Nephron (organoid): ENCODE data around the gene FLVCR2.

Source experiments
- H3K27ac Mint-ChIP-seq, 3 experiments: 2 replicates each; pipeline ENCODE4 v1.8.0; 2020; ENCODE audit warnings: mixed read lengths in 3 of 3, mild to moderate bottlenecking in 2 of 3, moderate library complexity in 1 of 3
- H3K27me3 Mint-ChIP-seq: 2 replicates; pipeline ENCODE4 v1.8.0; 2021; ENCODE audit warnings: low read depth, mild to moderate bottlenecking, moderate library complexity, mixed read lengths
- H3K36me3 Mint-ChIP-seq: 2 replicates; pipeline ENCODE4 v1.8.0; 2020; ENCODE audit warnings: low read depth, mixed read lengths
- H3K4me1 Mint-ChIP-seq: 2 replicates; pipeline ENCODE4 v1.8.0; 2020; ENCODE audit warnings: mixed read lengths
- H3K4me3 Mint-ChIP-seq, 3 experiments: 2 replicates each; pipeline ENCODE4 v1.8.0; 2020; ENCODE audit warnings: mild to moderate bottlenecking in 3 of 3, mixed read lengths in 3 of 3, moderate library complexity in 2 of 3
- H3K9me3 Mint-ChIP-seq: 2 replicates; pipeline ENCODE4 v1.8.0; 2020; ENCODE audit warnings: mixed read lengths
- TF ChIP-seq, protein P1 (sequence below), 3 experiments: fragments of 200-600 bp; sonication (generic); IDR thresholded peaks; one replicate each; pipeline ENCODE4 v1.5.0; 2021; ENCODE audit warnings: antibody characterized with exemption in 3 of 3; ENCODE audit not compliant: unreplicated experiment in 3 of 3

FLVCR2 gene

DNA sequence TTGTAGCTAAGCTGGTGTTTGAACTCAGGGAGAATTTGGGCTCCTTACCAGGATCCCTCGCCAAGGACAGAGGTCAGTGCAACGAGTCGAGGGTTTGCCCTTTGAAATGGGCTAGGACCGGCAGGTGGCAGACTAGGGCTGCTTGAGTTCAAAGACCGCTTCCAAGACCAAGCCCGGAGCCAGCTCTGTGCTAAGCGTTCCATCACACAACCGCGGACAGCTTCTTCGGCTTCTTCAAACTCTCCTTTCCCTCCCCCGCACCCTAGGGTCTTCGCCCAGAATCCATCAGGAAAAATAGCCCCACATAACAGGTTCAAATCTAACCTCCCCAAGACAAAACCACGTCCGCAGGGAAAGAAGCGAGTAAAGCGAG, 705 bp upstream of the FLVCR2 start:
- TF ChIP-seq, protein P1, sequence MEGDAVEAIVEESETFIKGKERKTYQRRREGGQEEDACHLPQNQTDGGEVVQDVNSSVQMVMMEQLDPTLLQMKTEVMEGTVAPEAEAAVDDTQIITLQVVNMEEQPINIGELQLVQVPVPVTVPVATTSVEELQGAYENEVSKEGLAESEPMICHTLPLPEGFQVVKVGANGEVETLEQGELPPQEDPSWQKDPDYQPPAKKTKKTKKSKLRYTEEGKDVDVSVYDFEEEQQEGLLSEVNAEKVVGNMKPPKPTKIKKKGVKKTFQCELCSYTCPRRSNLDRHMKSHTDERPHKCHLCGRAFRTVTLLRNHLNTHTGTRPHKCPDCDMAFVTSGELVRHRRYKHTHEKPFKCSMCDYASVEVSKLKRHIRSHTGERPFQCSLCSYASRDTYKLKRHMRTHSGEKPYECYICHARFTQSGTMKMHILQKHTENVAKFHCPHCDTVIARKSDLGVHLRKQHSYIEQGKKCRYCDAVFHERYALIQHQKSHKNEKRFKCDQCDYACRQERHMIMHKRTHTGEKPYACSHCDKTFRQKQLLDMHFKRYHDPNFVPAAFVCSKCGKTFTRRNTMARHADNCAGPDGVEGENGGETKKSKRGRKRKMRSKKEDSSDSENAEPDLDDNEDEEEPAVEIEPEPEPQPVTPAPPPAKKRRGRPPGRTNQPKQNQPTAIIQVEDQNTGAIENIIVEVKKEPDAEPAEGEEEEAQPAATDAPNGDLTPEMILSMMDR (IDR thresholded peaks at IDR 0.05; ENCODE audit: unreplicated experiment in 3 of 3), result peak; percentile 81 to 84 (median 82)
- Mint-ChIP-seq H3K27me3 (no peaks in the 10 kb centered on the region), H3K36me3 (no peaks in the 10 kb centered on the region), H3K9me3 (no peaks in the 10 kb centered on the region), H3K4me1 (peaks cover 10% of the 10 kb centered on the region), H3K27ac (peak overlapping the region; percentile 71 to 89 (median 81)), H3K4me3 (no peak overlapping the region)

DNA sequence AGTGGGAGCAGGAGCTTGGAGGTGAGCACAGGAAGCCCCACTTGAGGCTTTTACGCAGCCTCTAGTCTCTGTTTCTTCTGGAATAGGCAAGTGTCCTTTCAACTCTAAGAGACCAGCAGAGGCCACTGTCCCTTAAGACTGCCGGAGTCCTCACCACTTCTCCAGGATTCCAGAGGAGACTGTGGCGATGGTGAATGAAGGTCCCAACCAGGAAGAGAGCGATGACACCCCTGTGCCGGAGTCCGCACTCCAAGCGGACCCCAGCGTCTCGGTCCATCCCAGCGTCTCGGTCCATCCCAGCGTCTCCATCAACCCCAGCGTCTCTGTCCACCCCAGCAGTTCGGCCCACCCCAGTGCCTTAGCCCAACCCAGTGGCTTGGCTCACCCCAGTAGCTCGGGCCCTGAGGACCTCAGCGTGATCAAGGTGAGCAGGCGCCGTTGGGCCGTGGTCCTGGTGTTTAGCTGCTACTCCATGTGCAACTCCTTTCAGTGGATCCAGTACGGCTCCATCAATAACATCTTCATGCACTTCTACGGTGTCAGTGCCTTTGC, 442 bp downstream of the FLVCR2 start:
- Mint-ChIP-seq H3K27ac (peak overlapping the region in 1 of 3 experiments; percentile 41), H3K36me3 (no peaks in the 10 kb centered on the region), H3K4me3 (no peak overlapping the region), H3K9me3 (no peaks in the 10 kb centered on the region), H3K27me3 (no peaks in the 10 kb centered on the region), H3K4me1 (peaks cover 10% of the 10 kb centered on the region)
- TF ChIP-seq, protein P1 (IDR thresholded peaks at IDR 0.05; ENCODE audit: unreplicated experiment in 3 of 3), result peak in 2 of 3 experiments; percentile 18 to 34

DNA sequence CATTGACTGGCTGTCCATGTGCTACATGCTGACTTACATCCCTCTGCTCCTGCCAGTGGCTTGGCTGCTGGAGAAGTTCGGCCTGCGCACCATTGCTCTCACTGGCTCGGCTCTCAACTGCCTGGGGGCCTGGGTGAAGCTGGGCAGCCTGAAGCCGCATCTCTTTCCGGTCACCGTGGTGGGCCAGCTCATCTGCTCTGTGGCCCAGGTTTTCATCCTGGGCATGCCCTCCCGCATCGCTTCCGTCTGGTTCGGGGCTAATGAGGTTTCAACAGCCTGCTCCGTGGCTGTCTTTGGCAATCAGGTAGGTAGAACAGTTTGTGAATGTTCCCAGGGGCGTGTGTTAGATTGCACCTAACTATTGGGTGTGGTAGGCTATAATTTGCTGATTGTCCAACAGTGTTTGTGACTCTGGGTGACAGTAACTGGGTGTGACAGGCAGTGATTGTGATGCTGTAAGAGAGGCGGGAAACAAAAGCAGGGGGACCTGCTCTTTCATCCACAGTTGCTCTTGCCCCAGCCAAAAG, 981 bp downstream of the FLVCR2 start:
- H3K4me3 Mint-ChIP-seq, result no peak overlapping the region
- no peaks in the 10 kb centered on the region for H3K36me3 Mint-ChIP-seq
- no peaks in the 10 kb centered on the region for H3K9me3 Mint-ChIP-seq
- TF ChIP-seq, protein P1 (IDR thresholded peaks at IDR 0.05; ENCODE audit: unreplicated experiment in 3 of 3), result no peak
- peaks cover 10% of the 10 kb centered on the region for H3K4me1 Mint-ChIP-seq
- H3K27ac Mint-ChIP-seq, result peak overlapping the region in 2 of 3 experiments; percentile 7 to 52
- no peaks in the 10 kb centered on the region for H3K27me3 Mint-ChIP-seq

DNA sequence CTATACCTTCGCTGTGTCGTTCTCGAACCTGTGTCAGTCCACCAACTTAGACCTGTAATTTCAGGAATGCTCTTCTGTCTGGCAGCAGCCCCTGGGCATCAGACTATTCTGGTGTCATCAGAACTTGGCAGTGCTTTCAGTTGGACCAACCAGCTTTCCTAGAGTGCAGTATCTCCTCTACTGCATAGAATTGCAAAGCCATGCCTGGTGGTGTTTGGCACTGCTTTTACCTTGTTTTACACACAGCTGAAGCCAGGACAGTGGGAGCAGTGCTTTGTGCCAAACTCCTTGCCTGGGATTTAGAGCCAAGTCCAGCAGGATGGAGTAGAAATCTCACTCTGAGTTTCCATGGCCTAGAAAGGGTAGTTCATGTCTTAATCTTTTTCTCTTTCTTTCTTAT, 1.5 kb downstream of the FLVCR2 start:
- Mint-ChIP-seq H3K27ac (peak overlapping the region in 2 of 3 experiments; percentile 7 to 52), H3K4me1 (peaks cover 15% of the 10 kb centered on the region), H3K27me3 (no peaks in the 10 kb centered on the region), H3K36me3 (no peaks in the 10 kb centered on the region), H3K9me3 (no peaks in the 10 kb centered on the region), H3K4me3 (no peak overlapping the region)
- TF ChIP-seq, protein P1 (IDR thresholded peaks at IDR 0.05; ENCODE audit: unreplicated experiment in 3 of 3), result no peak

DNA sequence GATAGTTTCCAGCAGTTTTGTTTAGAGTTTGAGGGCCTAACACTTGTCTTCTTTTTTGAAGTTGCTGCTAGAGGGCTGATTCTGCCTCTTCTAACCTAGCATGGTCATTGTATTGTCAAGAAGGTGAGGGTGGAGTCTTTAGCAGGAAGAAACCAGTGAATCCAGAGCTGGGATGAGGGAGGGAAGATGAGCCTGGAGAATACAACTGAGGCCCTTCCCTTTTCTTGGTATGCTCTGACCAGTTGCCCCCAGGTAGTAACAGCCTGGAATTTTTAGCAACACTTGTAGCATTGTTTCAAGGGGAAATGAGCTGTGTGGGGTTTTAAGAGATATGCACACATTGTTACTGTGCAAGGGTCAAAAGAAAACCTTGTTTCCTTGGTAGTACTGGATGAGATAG, 9.0 kb downstream of the FLVCR2 start:
- H3K27me3 Mint-ChIP-seq, result peaks cover 3% of the 10 kb centered on the region
- TF ChIP-seq, protein P1 (IDR thresholded peaks at IDR 0.05; ENCODE audit: unreplicated experiment in 3 of 3), result no peak
- no peak overlapping the region for H3K27ac Mint-ChIP-seq
- peak overlapping the region in 1 of 3 experiments; percentile 33 for H3K4me3 Mint-ChIP-seq
- peaks cover 39% of the 10 kb centered on the region for H3K4me1 Mint-ChIP-seq
- no peaks in the 10 kb centered on the region for H3K36me3 Mint-ChIP-seq
- peaks cover 4% of the 10 kb centered on the region for H3K9me3 Mint-ChIP-seq

DNA sequence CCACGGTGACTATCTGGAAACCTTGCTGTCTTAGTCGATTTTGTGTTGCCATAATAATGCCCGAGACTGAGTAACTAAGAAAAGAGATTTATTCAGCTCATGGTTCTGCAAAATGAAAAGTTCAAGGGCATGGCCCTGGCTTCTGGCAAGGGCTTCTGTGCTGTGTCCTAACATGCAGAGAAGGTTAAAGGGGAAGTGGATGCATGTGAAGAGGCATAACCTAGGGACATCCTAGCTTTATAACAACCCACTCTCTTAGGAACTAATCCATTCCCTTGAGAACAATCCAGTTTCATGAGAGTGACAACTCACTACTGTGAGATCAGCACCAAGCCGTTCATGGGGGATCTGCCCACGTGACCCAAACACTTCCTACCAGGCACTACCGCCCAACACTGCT, 11.5 kb downstream of the FLVCR2 start:
- H3K4me1 Mint-ChIP-seq, result peaks cover 34% of the 10 kb centered on the region
- peaks cover 17% of the 10 kb centered on the region for H3K9me3 Mint-ChIP-seq
- peaks cover 10% of the 10 kb centered on the region for H3K36me3 Mint-ChIP-seq
- TF ChIP-seq, protein P1 (IDR thresholded peaks at IDR 0.05; ENCODE audit: unreplicated experiment in 3 of 3), result no peak
- H3K4me3 Mint-ChIP-seq, result no peak overlapping the region
- H3K27me3 Mint-ChIP-seq, result peaks cover 3% of the 10 kb centered on the region
- H3K27ac Mint-ChIP-seq, result no peak overlapping the region
